GM21423 (cell line): Measurements from ENCODE around the gene JAK3.
"Not testable (repeated sequence)": the region's sequence is repeated elsewhere in the genome, so short reads cannot be mapped to it uniquely, and the experiment has no call there.

Experiments used
- ATAC-seq: cut with Tn5 transposase; IDR thresholded peaks from one replicate; pipeline ENCODE4 v1.9.1; 2021; ENCODE audit warnings: mild to moderate bottlenecking, moderate library complexity; ENCODE audit not compliant: unreplicated experiment

The JAK3 gene

GRCh38 chr19:17847538-17848366, at the start of gene JAK3:
JAK3 (minus strand) TSS chr19:17847982; CDS start chr19:17844417, 3,565 bp downstream.
- ATAC-seq = peak; percentile 45

DNA sequence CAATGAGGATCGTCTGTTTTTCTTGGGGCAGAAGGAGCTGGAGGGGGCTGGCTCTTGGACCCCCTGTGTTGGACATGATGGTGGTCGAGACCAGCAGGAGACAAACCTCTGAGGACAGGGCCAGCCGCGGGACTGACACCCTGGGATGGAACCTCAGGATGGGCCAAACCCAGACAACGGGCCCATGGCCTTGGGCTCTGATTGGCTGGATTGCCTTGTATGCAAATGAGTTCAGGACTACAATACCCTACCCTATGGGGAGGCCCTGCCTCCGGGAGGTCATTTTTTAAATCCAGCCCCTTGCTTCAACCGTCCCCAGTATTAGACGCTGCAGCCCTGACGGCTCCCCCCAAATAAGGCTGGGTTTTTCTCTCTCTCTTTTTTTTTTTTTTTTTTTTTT, 46.0 kb upstream of the JAK3 start:
- no peak for ATAC-seq

- ATAC-seq = no peak
Observed at GRCh38 chr19:17889609-17890214, 41.9 kb upstream of the JAK3 start.

DNA sequence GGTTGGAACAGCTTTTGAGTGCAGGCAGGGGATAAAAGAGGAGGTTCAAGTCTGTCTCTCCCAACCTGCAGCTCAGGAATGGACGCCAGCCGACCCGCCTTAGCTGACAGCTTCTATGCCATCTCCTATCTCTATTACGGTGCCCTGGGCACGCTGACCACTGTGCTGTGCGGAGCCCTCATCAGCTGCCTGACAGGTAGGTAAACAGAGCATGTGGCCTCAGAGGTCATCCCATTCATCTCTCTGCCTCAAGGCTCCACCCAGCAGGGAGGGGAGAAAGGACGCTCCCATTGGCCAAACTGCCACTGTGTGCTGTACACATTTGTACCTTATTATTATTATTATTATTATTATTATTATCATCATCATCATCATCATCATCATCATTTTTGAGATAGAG, 40.5 kb upstream of the JAK3 start:
- no peak for ATAC-seq

DNA sequence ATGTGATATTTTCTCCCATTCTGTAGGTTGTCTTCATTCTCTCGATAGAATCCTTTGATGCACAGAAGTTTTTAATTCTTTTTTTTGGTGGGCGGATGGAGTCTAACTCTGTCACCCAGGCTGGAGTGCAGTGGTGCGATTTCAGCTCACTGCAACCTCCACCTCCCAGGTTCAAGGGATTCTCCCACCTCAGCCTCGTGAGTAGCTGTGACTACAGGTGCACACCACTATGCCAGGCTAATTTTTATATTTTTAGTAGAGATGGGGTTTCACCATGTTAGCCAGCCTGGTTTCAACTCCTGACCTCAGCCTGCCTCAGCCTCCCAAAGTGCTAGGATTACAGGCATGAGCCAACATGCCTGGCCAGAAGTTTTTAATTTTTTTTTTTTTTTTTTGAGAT, 39.4 kb upstream of the JAK3 start:
- not testable (repeated sequence) for ATAC-seq

- ATAC-seq = no peak
Observed at GRCh38 chr19:17886515-17886914, 38.7 kb upstream of the JAK3 start.

- no peak for ATAC-seq
Observed at GRCh38 chr19:17883627-17884410, 36.0 kb upstream of the JAK3 start.

DNA sequence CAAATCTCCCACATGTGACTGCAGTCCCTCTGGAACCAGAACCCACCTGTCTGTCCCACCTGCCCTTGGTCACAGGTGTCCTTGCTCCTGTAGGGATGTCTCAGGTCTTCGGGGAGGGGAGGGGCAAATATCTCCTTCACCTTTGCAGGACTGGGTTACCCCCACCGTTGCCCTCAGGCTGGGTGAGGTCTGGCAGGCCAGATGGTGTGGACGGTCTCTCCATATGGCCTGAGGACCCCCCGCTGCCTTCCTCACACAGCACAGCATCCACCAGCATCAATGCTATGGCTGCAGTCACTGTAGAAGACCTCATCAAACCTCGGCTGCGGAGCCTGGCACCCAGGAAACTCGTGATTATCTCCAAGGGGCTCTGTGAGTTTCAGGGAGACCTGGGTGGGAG, 33.9 kb upstream of the JAK3 start:
- ATAC-seq = no peak

GRCh38 chr19:17879466-17879865, 31.7 kb upstream of the JAK3 start:
- no peak for ATAC-seq

- ATAC-seq = no peak
Observed at GRCh38 chr19:17877696-17878095, 29.9 kb upstream of the JAK3 start.

GRCh38 chr19:17874758-17875135, 27.0 kb upstream of the JAK3 start:
- no peak for ATAC-seq

GRCh38 chr19:17873786-17874757, 26.3 kb upstream of the JAK3 start:
- ATAC-seq = no peak

GRCh38 chr19:17872251-17873001, 24.6 kb upstream of the JAK3 start:
- ATAC-seq = no peak

GRCh38 chr19:17871878-17872250, 24.1 kb upstream of the JAK3 start, which contains the start of gene SLC5A5:
SLC5A5 (plus strand) TSS chr19:17871945; CDS start chr19:17872320, 375 bp downstream.
- ATAC-seq = no peak

DNA sequence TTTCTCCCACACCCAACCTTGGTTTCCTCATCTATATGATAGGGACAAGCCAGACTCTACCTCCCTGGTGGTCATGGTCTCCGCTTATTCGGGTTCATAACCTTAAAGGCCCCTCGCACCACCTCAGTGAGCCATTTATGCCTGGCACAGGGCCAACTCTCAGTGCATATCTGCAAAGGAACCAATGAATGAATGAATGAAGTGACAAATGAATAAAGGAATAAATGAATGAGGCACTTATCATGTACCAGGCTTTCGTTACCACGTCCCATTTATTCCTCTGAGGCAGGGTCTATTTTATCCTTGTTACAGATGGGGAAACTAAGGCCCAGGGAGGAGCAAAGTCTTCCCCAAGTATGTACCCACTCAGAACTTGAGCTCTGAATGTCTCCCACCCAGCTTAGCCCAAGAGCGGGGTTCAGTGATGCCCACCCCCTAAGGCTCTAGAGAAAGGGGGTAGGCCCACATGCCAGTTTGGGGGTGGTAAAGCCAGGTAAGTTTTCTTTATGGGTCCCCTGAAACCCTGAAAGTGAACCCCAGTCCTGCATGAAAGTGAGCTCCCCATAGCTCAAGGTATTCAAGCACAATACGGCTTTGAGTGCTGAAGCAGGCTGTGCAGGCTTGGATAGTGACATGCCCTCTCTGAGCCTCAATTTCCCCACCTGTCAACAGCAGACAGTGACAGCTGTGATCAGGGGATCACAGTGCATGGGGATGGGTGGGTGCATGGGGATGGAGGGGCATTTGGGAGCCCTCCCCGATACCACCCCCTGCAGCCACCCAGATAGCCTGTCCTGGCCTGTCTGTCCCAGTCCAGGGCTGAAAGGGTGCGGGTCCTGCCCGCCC, 23.5 kb upstream of the JAK3 start:
- no peak for ATAC-seq

DNA sequence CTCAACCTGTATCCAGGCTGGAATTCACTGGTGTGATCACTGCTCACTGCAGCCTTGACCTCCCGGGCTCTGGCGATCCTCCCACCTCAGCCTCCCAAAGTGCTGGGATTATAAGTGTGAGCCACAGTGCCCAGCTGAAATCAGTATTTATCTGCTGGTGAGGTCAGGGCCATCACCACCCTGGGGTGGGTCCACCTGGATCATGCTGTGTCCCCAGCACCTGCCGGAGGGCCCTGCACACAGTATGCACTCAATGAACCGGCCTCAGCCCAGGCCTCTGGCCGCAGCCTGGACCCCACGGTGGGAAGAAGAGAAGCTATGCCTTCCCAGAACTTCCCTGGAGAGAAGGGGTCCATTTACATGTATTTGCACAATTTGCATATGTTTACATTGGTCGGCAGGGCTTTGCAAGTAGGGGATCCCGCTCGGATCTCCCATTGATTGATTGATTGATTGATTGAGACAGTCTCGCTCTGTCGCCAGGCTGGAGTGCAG, 21.4 kb upstream of the JAK3 start:
- ATAC-seq = no peak

GRCh38 chr19:17868669-17869068, 20.9 kb upstream of the JAK3 start:
- ATAC-seq = no peak

DNA sequence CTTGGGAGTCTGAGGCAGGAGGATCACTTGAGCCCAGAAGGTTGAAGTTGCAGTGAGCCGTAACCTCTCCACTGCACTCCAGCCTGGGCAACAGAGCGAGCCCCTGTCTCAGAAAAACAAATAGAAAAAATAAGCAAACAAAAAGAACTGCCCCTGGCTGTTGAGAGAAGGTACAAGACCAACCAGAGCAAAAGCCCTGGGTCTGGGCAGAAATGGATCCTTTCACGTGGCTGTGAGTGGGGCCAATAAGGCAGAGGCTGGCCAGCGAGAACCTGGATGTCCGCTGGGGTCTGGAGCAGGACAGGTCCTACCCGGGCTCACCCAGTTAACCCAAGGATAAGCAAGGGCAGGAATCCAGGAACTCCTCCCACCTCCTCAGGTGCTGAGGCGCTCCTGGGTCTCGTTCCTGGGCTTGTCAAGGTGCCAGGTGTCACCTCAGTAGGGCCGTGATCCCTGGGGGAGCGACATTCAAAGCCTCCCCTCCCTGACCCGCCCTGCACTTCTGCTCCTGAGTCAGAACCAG, 19.2 kb upstream of the JAK3 start:
- ATAC-seq = no peak
